IMR-90 (cell line): ENCODE results near the gene DNM2.

ENCODE experiments used
- BHLHE40 ChIP-seq: fragments of 150-350 bp; IDR thresholded peaks from 2 replicates; pipeline ENCODE4 v1.6.1; 2016; ENCODE audit warnings: mild to moderate bottlenecking, low read depth, low read length
- CEBPB ChIP-seq: IDR thresholded peaks from 2 replicates; pipeline ENCODE4 v1.6.1; 2012; ENCODE audit warnings: low read depth, low read length, improper control_type of control experiment
- CTCF ChIP-seq: conservative IDR thresholded peaks from 2 replicates; pipeline ENCODE4 v1.5.1; 2012; ENCODE audit warnings: mild to moderate bottlenecking, low read depth, low read length, improper control_type of control experiment
- FOS ChIP-seq: fragments of 150-350 bp; IDR thresholded peaks from 2 replicates; pipeline ENCODE4 v1.6.1; 2016; ENCODE audit warnings: low read depth, low read length
- MAZ ChIP-seq: IDR thresholded peaks from 2 replicates; pipeline ENCODE4 v1.6.1; 2012; ENCODE audit warnings: low read depth, mild to moderate bottlenecking, low read length, improper control_type of control experiment, moderate library complexity, borderline replicate concordance
- MXI1 ChIP-seq: IDR thresholded peaks from 2 replicates; pipeline ENCODE4 v1.6.1; 2012; ENCODE audit warnings: low read depth, mild to moderate bottlenecking, low read length, moderate library complexity, borderline replicate concordance
- NFE2L2 ChIP-seq: fragments of 150-350 bp; IDR thresholded peaks from 2 replicates; pipeline ENCODE4 v1.6.1; 2016; ENCODE audit warnings: low read depth, mild to moderate bottlenecking, low read length
- POLR2A ChIP-seq: IDR thresholded peaks from 2 replicates; pipeline ENCODE4 v1.6.1; 2012; ENCODE audit warnings: mild to moderate bottlenecking, low read depth, low read length
- RAD21 ChIP-seq: IDR thresholded peaks from 2 replicates; pipeline ENCODE4 v1.6.1; 2012; ENCODE audit warnings: low read length, improper control_type of control experiment
- RFX5 ChIP-seq: IDR thresholded peaks from 2 replicates; pipeline ENCODE4 v1.8.0; 2012; ENCODE audit warnings: low read depth, mild to moderate bottlenecking, low read length, moderate library complexity
- SMC3 ChIP-seq: fragments of 150-350 bp; IDR thresholded peaks from 2 replicates; pipeline ENCODE4 v1.6.1; 2016; ENCODE audit warnings: low read depth, mild to moderate bottlenecking, antibody characterized with exemption, low read length, moderate library complexity
- TF ChIP-seq, protein P1 (sequence below): fragments of 150-350 bp; IDR thresholded peaks from 2 replicates; pipeline ENCODE4 v1.6.1; 2016; ENCODE audit warnings: low read depth, mild to moderate bottlenecking, low read length, moderate library complexity, borderline replicate concordance

- TF ChIP-seq CTCF (no peak), RFX5 (no peak), POLR2A (peak; percentile 51; the same call in 1 of the 2 replicates), RAD21 (no peak), MAZ (no peak), MXI1 (no peak), BHLHE40 (no peak), FOS (no peak), NFE2L2 (no peak), SMC3 (no peak), CEBPB (no peak)
- TF ChIP-seq, protein P1, sequence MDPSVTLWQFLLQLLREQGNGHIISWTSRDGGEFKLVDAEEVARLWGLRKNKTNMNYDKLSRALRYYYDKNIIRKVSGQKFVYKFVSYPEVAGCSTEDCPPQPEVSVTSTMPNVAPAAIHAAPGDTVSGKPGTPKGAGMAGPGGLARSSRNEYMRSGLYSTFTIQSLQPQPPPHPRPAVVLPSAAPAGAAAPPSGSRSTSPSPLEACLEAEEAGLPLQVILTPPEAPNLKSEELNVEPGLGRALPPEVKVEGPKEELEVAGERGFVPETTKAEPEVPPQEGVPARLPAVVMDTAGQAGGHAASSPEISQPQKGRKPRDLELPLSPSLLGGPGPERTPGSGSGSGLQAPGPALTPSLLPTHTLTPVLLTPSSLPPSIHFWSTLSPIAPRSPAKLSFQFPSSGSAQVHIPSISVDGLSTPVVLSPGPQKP = no peak
Measured at GRCh38 chr19:10815969-10816644, 98.2 kb downstream of the DNM2 start.
